ENCODE measurements around the gene CLMN. TPM values are rescaled to one million over a fixed set of nuclear protein-coding genes. Genes with fewer than 3 reads are reported as not detected.

Gene CLMN
- total RNA-seq, 1 experiment from 2014 or later = 4.5 TPM

DNA sequence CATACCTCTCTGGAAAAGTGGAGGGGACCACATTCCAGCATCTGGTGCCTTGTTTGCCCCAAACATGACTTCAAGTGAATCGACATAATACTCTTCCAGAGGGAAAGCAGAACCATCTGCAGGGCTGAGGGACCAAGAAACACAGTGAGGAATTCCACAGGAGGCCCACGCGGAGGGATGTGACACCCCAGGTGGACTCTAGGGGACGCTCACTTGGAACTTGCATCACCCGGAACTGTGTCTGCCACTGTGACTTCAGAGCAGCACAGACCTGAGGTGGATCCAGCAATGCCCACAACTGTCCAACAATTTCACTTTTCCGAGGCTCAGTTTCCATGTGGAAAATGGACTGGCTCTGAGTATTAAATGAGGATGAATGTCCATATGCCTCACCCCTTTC is 14.3 kb upstream of the CLMN start:
- no peaks in the 10 kb centered on the region for H3K27me3 ChIP-seq (ENCODE audit: control insufficient read depth, insufficient read depth, low read length)
- no peaks in the 10 kb centered on the region for H3K36me3 ChIP-seq (replicated peaks; ENCODE audit: control insufficient read depth, insufficient read depth, low read length)
- no peak for DNase-seq
- no peak overlapping the region for H3K4me3 ChIP-seq (ENCODE audit: insufficient read depth, low read depth, low read length)

DNA sequence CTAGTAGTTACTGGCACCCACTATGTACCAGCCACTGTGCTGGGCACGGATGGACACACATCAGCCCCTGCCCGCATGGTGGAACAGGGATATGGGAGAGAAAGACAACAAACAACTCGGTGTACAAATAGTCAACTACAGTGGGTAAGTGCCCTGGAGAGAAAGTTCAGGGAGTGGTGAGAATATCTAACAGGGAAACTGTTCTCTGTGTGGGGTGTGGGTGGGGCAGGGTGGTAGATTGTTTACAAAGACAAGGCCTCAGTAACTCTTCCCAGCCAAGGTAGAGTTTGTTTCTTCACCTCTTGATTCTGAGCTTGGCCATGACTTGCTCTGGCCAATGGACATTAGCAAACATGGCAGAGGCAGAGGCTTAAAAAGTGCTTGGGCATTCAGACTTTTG is 12.9 kb upstream of the CLMN start:
- Histone ChIP-seq H3K36me3 (replicated peaks; ENCODE audit: control insufficient read depth, insufficient read depth, low read length) (no peaks in the 10 kb centered on the region), H3K4me3 (ENCODE audit: insufficient read depth, low read depth, low read length) (no peak overlapping the region)

DNA sequence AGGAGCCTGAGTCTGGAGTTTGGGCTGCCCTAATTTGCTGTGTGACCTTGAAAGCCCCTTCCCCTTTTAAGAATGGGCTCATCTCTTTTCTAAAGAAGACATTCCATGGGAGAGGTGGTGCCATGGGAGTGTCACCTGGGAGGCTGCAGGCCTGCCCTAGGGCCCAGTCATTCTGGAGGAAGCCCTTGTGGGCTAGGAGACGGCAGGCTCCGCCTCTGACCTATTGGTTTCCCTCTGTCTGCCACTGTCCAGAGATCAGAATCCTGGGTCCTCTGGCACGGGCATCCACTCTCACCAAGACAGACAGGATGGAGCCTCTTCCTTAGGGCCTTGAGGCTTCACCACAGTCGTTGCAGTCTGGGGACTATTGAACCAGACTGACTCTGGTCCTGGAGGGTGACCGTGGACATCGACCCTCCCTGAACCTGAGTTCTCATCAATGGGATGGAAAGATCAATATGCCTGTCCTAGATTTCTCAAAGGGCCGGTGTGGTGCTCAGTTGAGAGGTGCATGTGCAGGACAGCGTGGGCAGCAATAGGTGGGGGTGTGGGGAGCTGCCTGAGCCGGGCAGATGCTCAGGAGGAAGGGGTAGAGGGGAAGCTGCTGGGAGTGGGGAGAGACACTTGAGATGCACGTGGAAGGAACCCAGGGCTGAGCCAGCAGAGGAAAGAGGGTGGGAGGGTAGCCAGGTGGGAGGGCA is 12.2 kb upstream of the CLMN start:
- Histone ChIP-seq H3K27me3 (ENCODE audit: control insufficient read depth, insufficient read depth, low read length) (no peaks in the 10 kb centered on the region), H3K36me3 (replicated peaks; ENCODE audit: control insufficient read depth, insufficient read depth, low read length) (no peaks in the 10 kb centered on the region), H3K4me3 (ENCODE audit: insufficient read depth, low read depth, low read length) (no peak overlapping the region)
- DNase-seq = no peak

More for the DNA sequence above, 12.9 kb upstream of the CLMN start:
- H3K27me3 ChIP-seq (ENCODE audit: control insufficient read depth, insufficient read depth, low read length) = no peaks in the 10 kb centered on the region
- no peak for DNase-seq

DNA sequence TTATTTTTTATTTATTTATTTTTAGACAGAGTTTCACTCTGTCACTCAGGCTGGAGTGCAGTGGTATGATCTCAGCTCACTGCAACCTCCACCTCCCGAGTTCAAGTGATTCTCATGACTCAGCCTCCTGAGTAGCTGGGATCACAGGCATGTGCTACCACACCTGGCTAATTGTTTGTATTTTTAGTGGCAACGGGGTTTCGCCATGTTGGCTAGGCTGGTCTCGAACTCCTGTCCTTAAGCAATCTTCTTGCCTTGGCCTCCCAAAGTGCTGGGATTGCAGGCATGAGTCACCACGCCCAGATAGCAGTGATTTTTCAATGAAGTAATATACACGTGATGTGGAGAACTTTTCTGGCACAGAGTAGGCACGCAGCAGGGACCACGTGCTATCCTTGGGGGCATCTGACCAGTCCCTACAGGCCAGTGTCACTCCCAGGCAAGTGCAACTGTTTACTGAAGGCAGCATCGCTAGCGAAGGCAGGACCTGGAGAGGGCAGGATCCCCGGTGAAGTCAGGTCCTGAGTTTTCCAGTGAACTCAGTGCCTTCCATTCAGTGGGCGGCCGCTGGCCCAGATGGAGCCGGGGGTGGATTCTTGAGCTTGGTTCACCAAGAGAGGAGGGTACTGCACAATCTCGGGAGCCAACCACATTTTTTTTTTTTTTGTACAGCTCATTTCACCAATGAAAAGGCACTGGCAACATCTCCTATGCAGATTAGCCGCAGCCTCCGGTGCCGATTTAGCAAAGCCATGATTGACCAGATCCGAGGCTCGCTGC is 11.1 kb upstream of the CLMN start:
- no peaks in the 10 kb centered on the region for H3K27me3 ChIP-seq (ENCODE audit: control insufficient read depth, insufficient read depth, low read length)
- DNase-seq = no peak
- H3K4me3 ChIP-seq (ENCODE audit: insufficient read depth, low read depth, low read length) = no peak overlapping the region
- H3K36me3 ChIP-seq (replicated peaks; ENCODE audit: control insufficient read depth, insufficient read depth, low read length) = no peaks in the 10 kb centered on the region

DNA sequence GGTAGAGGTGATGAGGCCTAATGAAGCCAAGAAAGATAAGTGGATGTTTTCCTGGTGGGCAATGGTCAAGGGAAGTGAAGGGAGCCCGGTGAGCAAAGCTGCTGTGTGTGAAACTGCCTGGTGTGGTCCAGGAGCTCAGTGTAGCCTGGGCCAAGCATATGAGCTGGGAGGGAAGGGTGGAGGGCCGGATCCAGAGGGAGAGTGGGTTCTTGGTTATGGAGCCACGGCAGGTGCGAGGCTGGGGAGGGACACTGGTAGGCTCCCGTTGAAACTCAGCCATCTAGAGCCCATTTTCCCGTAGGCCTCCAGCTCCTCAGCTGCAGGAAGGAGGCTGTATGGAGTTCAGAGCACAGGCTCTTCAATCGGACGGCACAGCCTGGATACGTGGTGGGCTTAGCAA is 10.2 kb upstream of the CLMN start:
- no peak for DNase-seq
- Histone ChIP-seq H3K4me3 (ENCODE audit: insufficient read depth, low read depth, low read length) (no peak overlapping the region), H3K27me3 (ENCODE audit: control insufficient read depth, insufficient read depth, low read length) (no peaks in the 10 kb centered on the region), H3K36me3 (replicated peaks; ENCODE audit: control insufficient read depth, insufficient read depth, low read length) (no peaks in the 10 kb centered on the region)

- no peaks in the 10 kb centered on the region for H3K36me3 ChIP-seq (replicated peaks; ENCODE audit: control insufficient read depth, insufficient read depth, low read length)
These were observed 9.2 kb upstream of the CLMN start for GRCh38 chr14:95328729-95329503.

DNA sequence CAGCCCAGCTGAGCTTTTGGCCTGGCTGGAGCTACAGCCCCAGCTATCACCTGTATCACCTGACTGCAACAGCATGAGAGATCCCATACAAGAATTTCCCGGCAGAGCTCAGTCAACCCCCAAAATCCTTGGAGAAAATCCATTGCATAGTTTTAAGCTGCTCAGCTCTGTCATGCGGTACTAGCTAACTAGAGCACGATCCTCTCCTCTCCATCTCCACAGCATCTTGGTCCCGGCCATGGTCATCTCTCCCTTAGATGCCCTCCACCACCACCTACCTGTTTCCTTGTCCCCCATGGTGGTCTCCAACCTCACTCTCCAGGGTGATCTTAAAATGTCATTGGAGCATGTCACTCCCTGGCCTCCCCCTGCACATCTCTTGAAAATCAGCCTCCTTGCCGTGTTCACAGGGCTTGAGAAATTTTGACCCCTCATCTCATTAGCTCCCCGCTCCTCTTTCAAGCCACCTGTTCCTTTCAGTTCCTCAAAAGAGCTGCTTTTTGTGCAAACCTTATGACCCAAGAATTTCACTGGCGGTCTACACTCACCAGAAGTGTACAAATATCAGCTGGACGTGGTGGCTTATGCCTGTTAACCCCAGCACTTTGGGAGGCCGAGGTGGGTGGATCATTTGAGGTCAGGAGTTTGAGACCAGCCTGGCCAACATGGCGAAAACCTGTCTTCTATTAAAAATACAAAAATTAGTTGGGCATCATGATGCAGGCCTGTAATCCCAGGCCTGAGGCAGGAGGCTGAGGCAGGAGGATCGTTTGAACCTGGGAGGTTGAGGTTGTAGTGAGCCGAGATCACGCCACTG is 8.1 kb upstream of the CLMN start:
- DNase-seq = no peak
- Histone ChIP-seq H3K27me3 (ENCODE audit: control insufficient read depth, insufficient read depth, low read length) (no peaks in the 10 kb centered on the region), H3K36me3 (replicated peaks; ENCODE audit: control insufficient read depth, insufficient read depth, low read length) (no peaks in the 10 kb centered on the region), H3K4me3 (ENCODE audit: insufficient read depth, low read depth, low read length) (no peak overlapping the region)

More at GRCh38 chr14:95328729-95329503, 9.2 kb upstream of the CLMN start:
- H3K4me3 ChIP-seq (ENCODE audit: insufficient read depth, low read depth, low read length) = no peak overlapping the region
- H3K27me3 ChIP-seq (ENCODE audit: control insufficient read depth, insufficient read depth, low read length) = no peaks in the 10 kb centered on the region
- DNase-seq = no peak

- DNase-seq = no peak
- Histone ChIP-seq H3K4me3 (ENCODE audit: insufficient read depth, low read depth, low read length) (no peak overlapping the region), H3K27me3 (ENCODE audit: control insufficient read depth, insufficient read depth, low read length) (no peaks in the 10 kb centered on the region; the same call in 1 of the 2 replicates), H3K36me3 (replicated peaks; ENCODE audit: control insufficient read depth, insufficient read depth, low read length) (no peaks in the 10 kb centered on the region)
These were observed 7.3 kb upstream of the CLMN start for GRCh38 chr14:95326987-95327386.

DNA sequence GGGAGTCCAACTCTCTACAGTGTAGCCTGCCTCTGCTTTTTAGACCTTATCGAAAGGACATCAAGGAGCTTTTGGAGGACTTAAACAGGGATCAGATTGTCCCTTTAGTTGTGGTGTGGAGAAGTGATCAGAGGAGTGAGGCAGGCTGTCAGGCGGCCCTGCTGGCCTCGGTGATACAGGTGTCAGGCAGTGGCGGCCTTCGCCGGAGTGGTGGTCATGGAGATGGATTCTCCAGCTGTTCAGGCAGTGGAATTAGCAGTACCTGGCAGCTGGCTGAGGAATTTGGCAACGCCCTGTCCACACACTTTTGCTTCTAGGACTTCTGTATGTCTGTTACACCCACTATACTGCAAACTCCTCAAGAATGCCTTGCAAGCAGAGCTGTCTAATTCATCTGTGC is 4.2 kb upstream of the CLMN start:
- H3K4me3 ChIP-seq (ENCODE audit: insufficient read depth, low read depth, low read length) = no peak overlapping the region
- peaks cover 4% of the 10 kb centered on the region for H3K27me3 ChIP-seq (ENCODE audit: control insufficient read depth, insufficient read depth, low read length)
- no peak for DNase-seq
- H3K36me3 ChIP-seq (replicated peaks; ENCODE audit: control insufficient read depth, insufficient read depth, low read length) = no peaks in the 10 kb centered on the region

GRCh38 chr14:95323361-95323760 is 3.7 kb upstream of the CLMN start:
- Histone ChIP-seq H3K4me3 (ENCODE audit: insufficient read depth, low read depth, low read length) (no peak overlapping the region), H3K27me3 (ENCODE audit: control insufficient read depth, insufficient read depth, low read length) (peaks cover 8% of the 10 kb centered on the region), H3K36me3 (replicated peaks; ENCODE audit: control insufficient read depth, insufficient read depth, low read length) (no peaks in the 10 kb centered on the region)
- DNase-seq = no peak

DNA sequence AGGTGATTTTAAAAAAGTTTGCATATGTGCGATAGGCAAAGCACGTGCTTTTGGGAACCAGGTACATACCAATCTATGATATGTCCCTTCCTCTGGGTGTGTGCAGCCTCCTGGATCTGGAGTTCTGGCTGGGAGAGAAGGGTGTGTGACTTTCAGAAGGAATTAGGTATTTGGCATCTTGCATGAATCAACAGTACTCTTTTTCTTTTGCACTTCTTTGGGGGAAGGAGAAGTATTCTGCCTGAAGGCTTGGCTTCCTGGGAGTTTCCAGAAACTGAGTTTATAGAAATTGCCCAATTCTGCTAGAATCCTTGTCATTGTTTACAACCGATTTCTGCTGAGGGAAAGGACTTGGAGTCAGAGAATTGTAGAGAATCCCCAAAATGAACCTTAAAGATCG is 2.9 kb upstream of the CLMN start:
- Histone ChIP-seq H3K27me3 (ENCODE audit: control insufficient read depth, insufficient read depth, low read length) (peaks cover 8% of the 10 kb centered on the region), H3K36me3 (replicated peaks; ENCODE audit: control insufficient read depth, insufficient read depth, low read length) (no peaks in the 10 kb centered on the region), H3K4me3 (ENCODE audit: insufficient read depth, low read depth, low read length) (no peak overlapping the region)
- no peak for DNase-seq

DNA sequence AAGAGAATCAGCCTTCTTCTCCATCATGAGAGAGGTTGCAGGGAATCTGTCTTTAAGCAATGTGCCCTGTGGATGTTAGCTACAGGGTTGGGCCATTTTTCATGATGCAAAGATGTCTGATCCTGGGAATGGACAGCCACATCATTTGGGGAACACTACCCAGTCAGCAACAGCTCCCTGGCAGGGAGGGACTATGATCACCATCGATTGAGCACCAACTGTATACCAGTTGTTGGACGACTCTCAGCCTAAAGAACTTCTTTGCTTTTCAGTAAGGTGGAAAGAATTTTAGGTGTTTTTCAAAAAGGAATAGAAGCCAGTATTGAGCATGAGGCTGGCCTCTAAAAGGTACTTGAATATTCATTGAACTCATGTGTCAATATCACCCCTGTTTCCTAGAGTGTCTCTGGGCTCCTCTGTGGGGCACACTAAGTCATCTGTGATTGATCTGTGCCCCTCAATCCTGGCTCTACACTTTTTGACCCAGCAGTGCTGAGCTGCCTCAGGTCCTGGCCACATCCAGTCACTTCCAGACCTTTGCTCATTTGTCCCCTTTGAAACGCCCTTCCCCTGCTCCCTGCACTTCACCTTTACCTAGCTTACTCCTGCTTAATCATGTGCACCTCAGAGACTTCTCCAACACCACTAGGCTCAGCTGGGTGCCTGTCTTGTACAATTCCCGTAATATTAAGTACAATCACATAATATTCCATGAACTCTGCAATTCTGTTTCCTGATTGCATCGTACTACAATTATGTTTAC is 2.2 kb upstream of the CLMN start:
- H3K36me3 ChIP-seq (replicated peaks; ENCODE audit: control insufficient read depth, insufficient read depth, low read length) = no peaks in the 10 kb centered on the region

GRCh38 chr14:95320955-95321600 is 1.4 kb upstream of the CLMN start:
- H3K27me3 ChIP-seq (ENCODE audit: control insufficient read depth, insufficient read depth, low read length) = peaks cover 8% of the 10 kb centered on the region
- peak; percentile 53 for DNase-seq
- H3K4me3 ChIP-seq (ENCODE audit: insufficient read depth, low read depth, low read length) = no peak overlapping the region
- no peaks in the 10 kb centered on the region for H3K36me3 ChIP-seq (replicated peaks; ENCODE audit: control insufficient read depth, insufficient read depth, low read length)

More for the DNA sequence above, 2.2 kb upstream of the CLMN start:
- Histone ChIP-seq H3K27me3 (ENCODE audit: control insufficient read depth, insufficient read depth, low read length) (peaks cover 8% of the 10 kb centered on the region), H3K4me3 (ENCODE audit: insufficient read depth, low read depth, low read length) (no peak overlapping the region)
- DNase-seq = no peak
